ENCODE results near the gene EMC1. TPM values are rescaled to one million over a fixed set of nuclear protein-coding genes. Genes with fewer than 3 reads are reported as not detected.
"Not testable (repeated sequence)": the region's sequence is repeated elsewhere in the genome, so short reads cannot be mapped to it uniquely, and the experiment has no call there.

The EMC1 gene
- total and polyA plus RNA-seq, 5 experiments from 2014 or later = 16.1 to 38.9 (median 22.4) TPM

GRCh38 chr1:19273844-19274531 lies 22.7 kb upstream of the EMC1 start:
- Mint-ChIP-seq H3K9me3 (peaks cover 0 to 28% (median 5%) of the 10 kb centered on the region in 9 donors), H3K36me3 (peaks cover 3 to 16% (median 6%) of the 10 kb centered on the region in 3 donors), H3K4me3 (peak overlapping the region in 2 of 10 donors; percentile 18 to 40), H3K27me3 (peaks cover 13 to 27% (median 18%) of the 10 kb centered on the region in 5 donors), H3K27ac (peak overlapping the region in 1 of 10 donors; percentile 79)
- H3K4me1 Mint-ChIP-seq, POLR2A ChIA-PET, DNase-seq: not testable (repeated sequence)
- peak; percentile 65 to 79 for ATAC-seq

- DNase-seq (no peak), ATAC-seq (no peak)
- Mint-ChIP-seq H3K27ac (peak overlapping the region in 3 of 10 donors; percentile 21 to 54 (median 22)), H3K9me3 (peaks cover 0 to 28% (median 5%) of the 10 kb centered on the region in 9 donors), H3K4me1 (peaks cover 0 to 9% (median 5%) of the 10 kb centered on the region in 4 donors), H3K36me3 (peaks cover 3 to 16% (median 6%) of the 10 kb centered on the region in 3 donors), H3K27me3 (peaks cover 13 to 27% (median 18%) of the 10 kb centered on the region in 5 donors), H3K4me3 (peak overlapping the region in 5 of 10 donors; percentile 10 to 63 (median 40))
- POLR2A ChIA-PET = no interaction called here
Measured at GRCh38 chr1:19273106-19273843, 22.0 kb upstream of the EMC1 start.

GRCh38 chr1:19272064-19272463 lies 20.7 kb upstream of the EMC1 start:
- H3K27ac Mint-ChIP-seq = peak overlapping the region in 1 of 10 donors; percentile 49
- no peak overlapping the region for H3K4me3 Mint-ChIP-seq
- peaks cover 0 to 24% (median 5%) of the 10 kb centered on the region in 9 donors for H3K9me3 Mint-ChIP-seq
- DNase-seq (no peak), ATAC-seq (no peak)
- POLR2A ChIA-PET = interaction anchor here (0.6 kb wide), 1 partner anchor 562 kb away, joined by 4 read pairs; no protein-coding TSS in a partner anchor
- peaks cover 0 to 9% (median 5%) of the 10 kb centered on the region in 4 donors for H3K4me1 Mint-ChIP-seq
- peaks cover 3 to 16% (median 6%) of the 10 kb centered on the region in 3 donors for H3K36me3 Mint-ChIP-seq
- peaks cover 13 to 27% (median 18%) of the 10 kb centered on the region in 5 donors for H3K27me3 Mint-ChIP-seq

GRCh38 chr1:19270343-19270730 lies 19.0 kb upstream of the EMC1 start:
- H3K4me3 Mint-ChIP-seq, POLR2A ChIA-PET, ATAC-seq, DNase-seq, H3K4me1 Mint-ChIP-seq, H3K27ac Mint-ChIP-seq: not testable (repeated sequence)
- Mint-ChIP-seq H3K36me3 (peaks cover 3 to 11% (median 4%) of the 10 kb centered on the region in 3 donors), H3K27me3 (peaks cover 13 to 27% (median 18%) of the 10 kb centered on the region in 5 donors), H3K9me3 (peaks cover 0 to 17% (median under 1%) of the 10 kb centered on the region in 9 donors)

GRCh38 chr1:19269427-19270342 lies 18.4 kb upstream of the EMC1 start:
- ATAC-seq, POLR2A ChIA-PET, H3K27ac Mint-ChIP-seq, DNase-seq, H3K36me3 Mint-ChIP-seq, H3K4me1 Mint-ChIP-seq, H3K4me3 Mint-ChIP-seq: not testable (repeated sequence)
- peaks cover 0 to 10% (median 0%) of the 10 kb centered on the region in 9 donors for H3K9me3 Mint-ChIP-seq
- H3K27me3 Mint-ChIP-seq = peaks cover 13 to 24% (median 18%) of the 10 kb centered on the region in 5 donors

- DNase-seq (no peak), ATAC-seq (no peak)
- POLR2A ChIA-PET = no interaction called here
- H3K27me3 Mint-ChIP-seq = peaks cover 9 to 15% (median 12%) of the 10 kb centered on the region in 5 donors
- H3K9me3 Mint-ChIP-seq = peaks cover 0 to 6% (median 0%) of the 10 kb centered on the region in 9 donors
- no peak overlapping the region for H3K4me3 Mint-ChIP-seq
- H3K4me1 Mint-ChIP-seq = peaks cover 0 to 6% (median 2%) of the 10 kb centered on the region in 4 donors
- peaks cover 0 to 5% (median 0%) of the 10 kb centered on the region in 3 donors for H3K36me3 Mint-ChIP-seq
- H3K27ac Mint-ChIP-seq = no peak overlapping the region
Measured at GRCh38 chr1:19268445-19268844, 17.1 kb upstream of the EMC1 start.

GRCh38 chr1:19262744-19263143 lies 11.4 kb upstream of the EMC1 start:
- Mint-ChIP-seq H3K4me1 (no peaks in the 10 kb centered on the region), H3K9me3 (no peaks in the 10 kb centered on the region), H3K27ac (peak overlapping the region in 2 of 10 donors; percentile 59 to 66), H3K36me3 (peaks cover 0 to 28% (median 0%) of the 10 kb centered on the region in 3 donors), H3K4me3 (no peak overlapping the region), H3K27me3 (no peaks in the 10 kb centered on the region)
- POLR2A ChIA-PET = no interaction called here
- DNase-seq (no peak), ATAC-seq (no peak)

DNA sequence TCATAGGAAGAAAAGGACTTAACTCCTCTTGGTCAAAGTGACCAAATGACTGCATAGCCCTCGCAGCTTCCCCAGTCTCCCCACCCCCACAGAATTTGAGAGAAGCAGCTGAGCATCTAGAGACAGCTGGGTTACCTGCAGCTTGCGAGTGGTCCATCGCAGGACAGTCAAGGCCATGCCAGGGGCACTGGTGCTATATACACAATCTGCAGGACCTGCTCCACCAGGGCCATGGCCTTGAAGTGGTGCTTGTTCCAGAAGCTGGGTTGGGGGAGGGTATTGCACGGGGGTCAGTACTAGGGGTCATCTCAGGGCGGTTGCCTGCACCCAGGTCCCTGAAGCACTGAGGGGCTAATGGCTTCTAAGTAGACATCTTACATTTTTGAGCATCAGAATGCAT lies 10.7 kb upstream of the EMC1 start:
- H3K27ac Mint-ChIP-seq = peak overlapping the region in 1 of 10 donors; percentile 66
- no peak for ATAC-seq
- POLR2A ChIA-PET = no interaction called here

GRCh38 chr1:19260211-19261138 lies 9.2 kb upstream of the EMC1 start:
- Mint-ChIP-seq H3K27me3 (no peaks in the 10 kb centered on the region), H3K36me3 (peaks cover 0 to 49% (median 4%) of the 10 kb centered on the region in 3 donors), H3K27ac (no peak overlapping the region), H3K4me1 (peaks cover 0 to 3% (median 2%) of the 10 kb centered on the region in 4 donors), H3K4me3 (no peak overlapping the region), H3K9me3 (no peaks in the 10 kb centered on the region)
- DNase-seq (no peak), ATAC-seq (no peak)
- POLR2A ChIA-PET = interaction anchor here (0.6 kb wide), 1 partner anchor 27 kb away, joined by 4 read pairs; no protein-coding TSS in a partner anchor

More for the DNA sequence above, 10.7 kb upstream of the EMC1 start:
- no peak overlapping the region for H3K4me3 Mint-ChIP-seq
- H3K27me3 Mint-ChIP-seq = no peaks in the 10 kb centered on the region
- peaks cover 0 to 35% (median 3%) of the 10 kb centered on the region in 3 donors for H3K36me3 Mint-ChIP-seq
- no peaks in the 10 kb centered on the region for H3K9me3 Mint-ChIP-seq
- H3K4me1 Mint-ChIP-seq = peaks cover 0 to 1% (median under 1%) of the 10 kb centered on the region in 4 donors
- no peak for DNase-seq

GRCh38 chr1:19258353-19258752 lies 7.0 kb upstream of the EMC1 start:
- no peak for DNase-seq
- peaks cover 6 to 20% (median 7%) of the 10 kb centered on the region in 4 donors for H3K4me1 Mint-ChIP-seq
- no peaks in the 10 kb centered on the region for H3K27me3 Mint-ChIP-seq
- no peak for ATAC-seq
- H3K36me3 Mint-ChIP-seq = peaks cover 0 to 57% (median 4%) of the 10 kb centered on the region in 3 donors
- H3K9me3 Mint-ChIP-seq = no peaks in the 10 kb centered on the region
- POLR2A ChIA-PET = no interaction called here
- peak overlapping the region in 1 of 10 donors; percentile 9 for H3K27ac Mint-ChIP-seq
- H3K4me3 Mint-ChIP-seq = no peak overlapping the region

Data from naive thymus-derived CD8-positive, alpha-beta T cell (primary cell).